SK-N-DZ (cell line): Measurements from ENCODE around the gene TRABD2B.

Source experiments
- DNase-seq: peaks from one replicate; pipeline ENCODE4 v3.0.0-alpha.2; 2015; ENCODE audit warnings: low spot score

Gene TRABD2B

DNA sequence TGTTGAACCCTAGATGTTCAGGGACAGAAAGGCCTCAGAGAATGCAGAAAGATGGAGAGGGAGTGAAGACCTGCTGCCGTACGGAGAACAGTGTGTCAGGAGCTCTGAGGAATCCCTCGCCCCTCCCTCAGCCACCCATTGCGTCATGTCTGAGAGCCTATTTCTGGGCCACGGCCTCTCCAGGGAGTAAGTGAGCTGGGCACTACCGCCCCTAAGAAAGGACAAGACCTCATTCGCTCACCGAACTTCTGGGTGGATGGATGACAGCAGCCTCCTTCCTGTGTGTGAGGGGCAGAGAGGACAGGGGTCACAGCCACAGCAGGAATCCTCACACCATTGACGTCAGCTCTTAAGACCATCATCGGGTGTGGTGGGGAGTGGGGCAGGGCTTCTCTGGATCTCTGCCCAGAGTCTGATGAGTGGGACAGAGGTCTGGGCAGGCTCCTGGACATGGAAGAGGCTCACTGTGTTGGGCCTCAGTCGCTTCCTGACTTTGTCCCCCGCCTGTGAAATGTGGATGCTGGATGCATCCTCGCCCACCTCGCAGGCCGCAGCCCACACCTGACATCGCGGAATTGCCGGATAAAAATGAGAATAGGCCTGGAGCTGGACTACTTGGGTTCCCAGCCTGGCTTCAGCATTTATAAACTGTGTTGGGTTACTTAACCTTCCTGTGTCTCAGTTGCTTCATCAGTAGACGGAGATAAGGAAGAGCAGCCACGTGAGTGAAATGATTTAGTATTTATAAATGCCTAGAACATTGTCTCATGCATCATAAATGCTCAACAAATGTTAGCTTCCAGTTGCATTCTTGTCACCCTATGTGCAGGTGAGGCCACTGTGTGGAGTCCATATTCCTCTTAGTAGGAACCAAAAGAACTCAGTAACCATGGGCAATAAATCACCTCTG lies 238.6 kb downstream of the TRABD2B start:
- DNase-seq = no peak

DNA sequence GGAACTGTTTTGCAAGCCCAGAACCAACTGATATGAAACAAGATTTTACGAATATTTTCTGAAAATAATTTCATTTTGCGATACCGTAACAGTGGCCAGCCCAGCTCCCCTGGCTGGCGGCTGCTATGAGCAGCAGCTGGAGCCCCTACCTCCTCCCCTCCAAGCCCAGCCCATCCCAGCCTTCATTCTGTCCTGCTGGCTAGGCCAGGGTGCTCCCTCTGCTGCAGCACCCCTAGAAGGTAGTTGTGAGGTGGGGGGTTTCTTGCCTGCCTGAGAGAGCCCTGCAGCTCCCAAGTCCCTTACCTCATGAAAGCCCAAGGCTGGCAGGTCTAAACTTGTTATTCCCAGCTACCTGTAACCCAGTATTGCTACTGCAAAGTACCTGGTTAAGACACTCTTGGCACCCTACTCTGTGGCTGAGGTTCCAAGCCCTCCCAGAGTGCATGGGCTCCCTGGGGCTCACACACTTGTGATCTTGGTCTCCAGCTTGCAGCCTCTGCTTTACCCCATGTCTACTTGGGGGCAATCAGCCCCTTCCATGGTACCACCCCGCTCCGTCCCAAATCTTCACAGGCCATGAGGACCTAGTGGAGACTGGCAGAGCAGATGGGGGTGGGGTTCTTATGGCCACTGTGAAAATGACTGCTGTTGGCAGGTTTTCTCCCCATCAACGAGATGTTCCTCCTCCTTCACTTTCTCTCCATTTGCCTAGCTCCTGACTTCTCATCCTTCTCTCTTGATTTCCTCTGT lies 239.8 kb downstream of the TRABD2B start:
- DNase-seq = no peak

DNA sequence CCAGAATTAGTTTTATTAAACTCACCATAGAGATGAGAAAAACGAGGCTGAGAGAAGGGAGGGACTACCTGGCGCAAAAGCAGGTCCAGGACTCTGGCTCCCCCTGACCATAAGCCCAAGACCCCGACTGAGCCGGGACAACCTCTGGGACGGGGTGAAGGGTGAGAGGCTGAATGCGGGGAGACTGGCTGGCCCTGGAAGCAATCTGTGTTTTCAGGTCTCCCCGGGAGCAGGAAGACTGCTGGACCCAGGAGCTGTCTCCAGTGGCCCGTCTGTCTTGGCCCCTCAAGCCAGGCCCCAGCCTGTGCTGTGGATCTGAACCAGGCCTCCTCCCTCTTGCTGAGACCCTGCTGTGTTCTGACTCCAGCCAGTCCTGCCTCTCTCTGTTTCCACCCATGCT lies 240.8 kb downstream of the TRABD2B start:
- DNase-seq = no peak

DNA sequence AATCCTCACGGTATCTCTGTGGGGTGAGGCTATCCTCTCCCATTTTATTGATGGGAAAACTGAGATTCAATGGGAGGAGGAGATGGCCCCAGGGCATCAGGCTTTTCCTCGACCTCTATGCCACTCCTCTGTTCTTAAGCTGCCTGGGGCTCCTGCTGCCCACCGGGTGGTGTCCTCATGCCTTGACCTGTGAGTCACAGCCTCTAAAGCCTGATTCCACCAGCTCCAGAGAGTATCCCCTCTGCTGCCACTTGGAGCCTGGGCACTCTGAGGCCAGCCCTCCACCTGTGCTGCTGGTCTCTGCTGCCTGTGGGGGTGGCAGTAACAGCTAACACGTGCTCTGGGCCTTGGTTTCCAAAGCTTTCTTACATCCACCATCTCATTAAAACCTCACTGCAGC lies 241.2 kb downstream of the TRABD2B start:
- no peak for DNase-seq

DNA sequence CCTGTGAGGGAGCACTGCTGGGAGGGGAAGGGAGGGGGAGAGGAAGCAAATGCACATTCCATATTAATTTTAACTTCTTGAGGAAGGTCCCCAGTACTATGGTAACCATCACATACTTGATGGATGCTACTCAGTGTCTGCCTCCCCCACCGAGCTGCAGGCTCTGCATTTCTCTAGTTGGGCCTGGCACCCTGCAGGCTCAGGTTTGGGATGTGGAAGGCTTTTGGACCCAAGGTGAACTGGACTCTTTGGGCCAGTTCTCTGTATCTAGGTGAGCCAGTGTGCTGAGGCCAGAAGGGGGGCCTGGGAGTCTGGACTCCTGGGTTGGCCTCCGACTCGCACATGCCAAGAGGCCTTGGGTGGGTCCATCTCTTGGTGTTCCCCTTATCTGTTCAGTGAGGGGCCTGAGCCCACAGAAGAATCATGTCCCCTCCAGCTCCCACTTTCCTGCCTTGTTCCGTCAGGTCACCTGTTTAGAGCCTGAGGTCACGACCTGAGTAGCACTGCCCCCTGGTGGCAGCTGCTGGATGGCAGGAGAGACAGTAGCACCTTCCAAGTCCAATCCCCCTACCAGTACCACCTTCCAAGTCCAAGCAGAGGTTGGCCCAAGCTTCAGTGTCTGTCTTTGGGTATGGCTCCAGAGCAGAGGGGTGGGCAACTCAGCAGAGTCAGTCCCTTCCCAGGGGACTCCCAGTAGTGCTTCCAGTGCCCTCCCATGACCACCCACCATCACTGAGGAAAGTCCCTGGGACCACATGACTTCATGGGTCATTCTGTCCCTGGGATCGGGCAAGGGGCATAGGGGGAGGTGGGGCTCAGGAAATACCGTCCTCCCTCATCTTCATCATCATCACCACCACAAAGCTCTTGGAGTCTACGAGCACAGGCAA lies 241.8 kb downstream of the TRABD2B start:
- no peak for DNase-seq

DNA sequence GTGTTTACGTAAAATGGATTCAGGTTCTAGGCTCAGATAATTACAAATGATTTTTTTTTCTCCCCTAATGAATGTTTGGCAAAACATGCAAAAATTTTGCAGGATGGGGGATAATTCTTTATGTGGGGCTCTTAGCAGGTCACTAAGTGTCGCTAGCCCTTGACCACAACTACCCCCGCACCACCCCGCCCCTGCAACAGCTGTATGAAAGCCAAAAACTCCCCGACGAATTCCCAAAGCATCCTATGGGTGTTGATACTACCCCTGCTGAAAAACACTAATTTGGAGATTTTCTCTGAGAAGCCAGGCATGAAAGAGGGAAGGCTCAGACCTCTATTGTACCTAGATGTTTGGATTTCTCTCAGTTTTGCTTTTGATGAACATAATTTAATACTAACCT lies 243.0 kb downstream of the TRABD2B start:
- DNase-seq = no peak

DNA sequence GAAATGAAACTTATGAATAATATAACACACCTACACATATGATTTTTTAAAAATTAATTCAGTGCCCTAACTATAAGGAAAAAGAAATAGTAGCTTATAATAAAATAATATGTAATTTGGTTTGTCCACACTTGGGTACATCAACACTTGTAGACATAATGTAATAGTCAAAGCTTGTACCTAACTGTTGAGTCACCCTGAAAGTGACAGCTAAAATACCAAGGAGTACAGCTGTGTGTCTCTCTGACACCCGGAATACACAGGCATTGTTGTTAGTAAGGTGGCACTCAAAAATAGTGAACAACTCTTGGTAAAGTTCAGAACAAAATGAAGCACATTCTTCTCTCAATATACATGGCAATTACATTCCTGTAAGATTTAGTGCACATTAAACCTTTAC lies 243.4 kb downstream of the TRABD2B start:
- no peak for DNase-seq

DNA sequence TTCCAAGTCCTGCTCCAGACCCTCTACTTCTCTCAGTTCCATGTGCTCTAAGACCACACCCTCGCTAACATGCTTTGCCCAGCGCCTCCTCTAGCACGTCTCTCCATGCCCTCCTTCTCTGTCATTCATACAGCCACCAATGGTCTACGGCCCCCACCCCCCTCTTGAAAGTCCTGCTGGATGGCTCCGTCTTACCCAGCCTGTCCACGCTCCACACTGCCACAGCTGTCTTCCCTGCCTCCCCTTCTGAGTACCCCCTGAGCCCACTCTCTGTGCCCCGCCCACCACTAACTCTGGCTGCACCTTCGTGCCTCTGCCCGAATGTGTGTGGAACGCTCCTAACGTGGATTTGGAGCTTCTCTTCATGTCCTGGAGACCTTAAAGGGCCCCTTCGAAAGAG lies 244.6 kb downstream of the TRABD2B start:
- DNase-seq = no peak

DNA sequence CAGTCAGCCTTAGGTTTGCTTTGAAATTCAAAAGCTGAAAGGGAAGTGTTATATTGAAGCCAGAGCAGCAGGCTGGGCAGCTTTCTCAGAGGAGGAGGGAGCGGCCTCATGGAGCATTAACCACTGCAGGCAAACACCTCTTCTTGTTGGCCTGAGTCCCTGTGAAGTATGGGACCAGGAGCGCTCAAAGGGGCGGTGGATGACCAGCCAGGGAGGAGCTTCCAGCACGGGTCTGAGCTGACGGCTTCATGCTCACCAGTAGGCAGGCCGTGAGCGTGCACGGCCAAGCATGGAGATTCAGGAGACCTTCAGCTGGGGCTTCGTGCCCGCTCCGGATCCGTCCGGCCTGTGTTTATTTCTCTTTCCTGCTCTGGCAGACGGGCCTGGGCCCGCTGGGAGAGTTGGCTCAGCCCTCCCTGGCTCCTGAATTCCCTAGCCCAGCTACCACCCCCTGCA lies 245.2 kb downstream of the TRABD2B start:
- DNase-seq = no peak

DNA sequence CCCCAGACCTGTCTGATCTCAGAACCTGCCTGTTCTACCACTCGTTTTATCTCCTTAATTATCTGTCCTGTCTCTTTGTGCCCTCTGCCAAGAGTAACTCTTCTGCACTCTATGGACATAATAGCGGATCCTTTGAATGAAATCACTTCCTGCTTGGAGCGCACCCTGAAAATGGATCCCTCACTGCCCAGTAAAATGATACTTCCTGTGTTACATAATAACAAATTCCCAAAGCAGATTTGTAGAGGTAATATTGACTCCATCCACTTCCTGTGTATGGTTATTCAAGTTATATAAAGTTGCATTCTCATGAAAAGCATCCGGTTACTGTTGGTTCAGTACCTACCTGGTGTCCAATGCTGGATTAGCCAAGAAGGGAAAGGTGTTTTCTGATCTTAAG lies 246.0 kb downstream of the TRABD2B start:
- DNase-seq = no peak

DNA sequence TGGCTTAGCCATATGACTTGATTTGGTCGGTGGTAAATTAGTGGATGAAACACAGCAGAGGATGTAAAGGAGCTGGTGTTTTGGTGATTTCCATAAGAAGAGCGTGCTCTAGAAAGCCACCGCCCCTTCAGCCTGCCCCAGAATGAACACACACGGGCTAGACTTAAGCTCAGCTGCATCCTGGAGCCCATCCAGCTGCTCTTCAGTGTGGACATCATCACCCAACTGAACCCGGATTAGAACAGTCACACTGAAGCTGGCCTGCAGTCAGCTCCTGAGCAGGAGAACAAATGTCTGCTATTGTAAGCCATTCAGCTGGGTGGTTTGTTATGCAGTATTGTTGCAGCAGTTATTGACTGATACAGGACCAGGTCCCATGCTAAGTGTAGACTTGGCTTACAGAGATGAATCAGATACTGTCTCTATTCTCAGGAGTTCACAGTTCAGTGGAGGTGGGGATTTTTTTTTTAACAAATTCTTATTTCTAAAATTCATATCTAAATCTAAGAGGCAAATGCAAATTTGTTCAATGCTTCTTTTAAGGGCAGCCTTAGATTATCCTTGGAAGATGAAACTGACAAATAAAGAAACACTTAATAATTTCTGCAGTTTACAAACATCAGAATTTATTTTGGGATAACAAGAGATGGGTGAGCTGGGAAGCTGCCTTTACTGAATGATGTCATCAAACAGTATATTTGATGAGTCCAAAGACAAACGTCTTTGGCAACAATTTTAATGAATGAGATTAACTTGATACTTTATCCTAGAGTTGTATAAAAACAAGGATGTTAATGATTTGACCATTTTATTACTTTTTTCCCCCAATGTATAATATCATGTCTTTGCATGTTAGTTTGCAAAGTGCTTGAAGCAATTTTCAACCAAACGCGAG lies 251.2 kb downstream of the TRABD2B start:
- DNase-seq = no peak

DNA sequence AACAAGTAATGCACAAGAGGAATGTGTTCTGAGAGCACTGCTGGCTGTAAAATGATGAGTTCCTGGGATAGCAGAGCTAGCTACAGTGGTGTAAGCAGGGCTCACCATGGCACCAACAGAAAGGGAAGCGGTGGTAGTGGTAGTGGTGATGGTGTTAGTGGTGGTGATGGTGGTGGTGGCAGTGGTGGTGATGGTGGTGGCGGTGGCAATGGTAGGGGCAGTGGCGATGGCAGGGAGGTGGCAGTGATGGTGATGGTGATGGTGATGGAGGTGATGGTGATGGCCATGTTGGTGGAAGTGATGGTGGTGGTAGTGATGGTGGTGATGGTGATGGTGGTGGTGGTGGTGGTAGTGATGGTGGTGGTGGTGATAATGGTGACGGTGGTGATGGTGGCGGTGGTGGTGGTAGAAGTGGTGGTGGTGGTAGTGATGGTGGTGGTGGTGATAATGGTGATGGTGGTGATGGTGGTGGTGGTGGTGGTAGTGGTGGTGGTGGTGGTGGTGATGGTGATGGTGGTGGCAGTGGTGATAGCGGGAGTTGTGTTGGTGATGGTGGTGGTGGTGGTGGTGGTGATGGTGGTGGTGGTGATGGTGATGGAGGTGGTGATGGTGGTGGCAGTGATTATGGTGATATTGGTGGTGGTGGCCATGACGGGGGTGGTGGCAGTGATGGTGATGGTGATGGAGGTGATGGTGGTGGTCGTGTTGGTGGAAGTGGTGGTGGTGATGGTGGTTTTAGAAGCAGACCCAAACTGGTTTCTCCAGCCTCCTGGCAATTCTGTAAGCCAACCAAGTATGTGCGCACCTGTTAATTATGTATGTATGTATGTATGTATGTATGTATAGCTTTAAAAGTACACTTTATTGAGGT lies 254.1 kb downstream of the TRABD2B start:
- DNase-seq = no peak

DNA sequence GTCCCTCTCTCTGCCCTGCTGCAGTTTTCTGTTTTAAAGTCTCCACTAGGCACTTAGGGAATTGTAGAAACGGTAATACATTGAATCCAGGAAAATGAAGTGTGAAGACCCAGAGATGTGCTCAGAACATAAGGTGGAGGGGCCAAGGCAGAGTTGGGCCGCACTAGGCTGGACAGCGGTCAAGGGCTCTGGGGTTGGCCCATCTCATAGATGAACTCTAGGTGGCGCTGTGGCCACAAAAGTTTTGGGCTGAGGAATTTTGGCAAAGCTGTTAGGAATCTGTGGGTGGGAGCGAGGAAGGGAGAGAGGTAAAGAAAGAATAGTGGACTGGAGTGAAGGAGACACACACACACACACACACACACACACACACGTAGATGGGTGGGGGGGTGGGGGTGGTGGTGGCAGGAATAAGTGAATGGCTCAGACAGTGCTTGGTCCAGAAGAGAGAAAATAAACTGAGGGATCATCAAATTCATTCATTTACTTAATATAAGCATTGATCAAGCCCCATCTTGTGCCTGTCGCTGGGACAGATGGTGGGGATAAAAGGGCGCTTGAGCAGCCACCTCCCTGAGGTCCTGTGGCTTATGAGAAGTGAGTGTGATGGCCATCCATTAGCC lies 258.5 kb downstream of the TRABD2B start:
- peak; percentile 39 for DNase-seq

DNA sequence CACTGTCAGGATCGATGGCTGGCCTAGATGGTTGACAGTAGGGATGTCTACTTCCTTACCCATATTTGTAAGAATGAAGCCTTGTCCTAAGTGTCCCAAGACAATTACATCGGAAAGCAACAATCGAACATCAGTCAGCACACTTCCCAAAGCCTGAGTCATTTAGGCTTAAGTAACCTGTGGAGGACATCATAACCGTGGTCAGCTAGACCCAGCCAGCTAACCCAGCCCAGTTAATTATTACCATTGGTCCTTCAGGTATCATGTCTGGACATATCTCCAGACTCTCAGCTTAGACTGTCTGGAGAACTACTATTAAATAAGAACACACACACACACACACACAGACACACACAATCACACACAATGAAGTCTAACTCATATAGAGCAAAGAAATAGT lies 264.7 kb downstream of the TRABD2B start:
- no peak for DNase-seq

DNA sequence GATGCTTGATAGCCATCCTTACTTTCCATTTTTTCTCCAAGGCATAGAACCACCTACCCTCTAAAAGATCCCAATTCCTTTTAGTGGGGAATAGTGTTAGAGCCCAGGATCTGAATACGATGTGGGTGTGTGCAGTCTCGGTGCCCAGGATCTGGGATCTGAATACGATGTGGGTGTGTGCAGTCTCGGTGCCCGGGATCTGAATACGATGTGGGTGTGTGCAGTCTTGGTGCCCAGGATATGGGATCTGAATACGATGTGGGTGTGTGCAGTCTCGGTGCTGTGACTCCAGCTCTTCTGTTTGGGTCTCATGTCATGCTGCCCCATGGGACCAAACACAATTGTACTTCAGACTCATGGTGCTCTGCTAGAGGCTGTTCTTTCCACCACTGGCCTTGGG lies 265.5 kb downstream of the TRABD2B start:
- DNase-seq = no peak

DNA sequence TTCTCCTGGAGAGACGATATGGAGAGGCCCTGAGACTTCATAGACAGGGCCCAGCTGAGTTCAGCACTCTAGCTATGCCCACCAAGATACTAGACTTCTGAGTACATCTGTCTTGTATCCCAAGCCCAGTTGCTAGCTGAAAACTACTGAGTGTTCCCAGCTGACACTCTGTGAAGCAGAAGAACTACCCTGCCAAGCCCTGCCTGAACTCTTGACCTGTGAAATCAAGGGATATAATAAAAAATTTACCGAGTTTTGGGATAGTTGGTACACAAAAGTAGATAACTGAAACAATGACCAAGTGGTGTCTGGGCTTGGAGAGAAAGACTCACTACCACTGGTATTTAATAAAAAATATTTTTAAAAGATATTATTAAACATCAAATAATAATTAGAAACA lies 267.5 kb downstream of the TRABD2B start:
- no peak for DNase-seq

DNA sequence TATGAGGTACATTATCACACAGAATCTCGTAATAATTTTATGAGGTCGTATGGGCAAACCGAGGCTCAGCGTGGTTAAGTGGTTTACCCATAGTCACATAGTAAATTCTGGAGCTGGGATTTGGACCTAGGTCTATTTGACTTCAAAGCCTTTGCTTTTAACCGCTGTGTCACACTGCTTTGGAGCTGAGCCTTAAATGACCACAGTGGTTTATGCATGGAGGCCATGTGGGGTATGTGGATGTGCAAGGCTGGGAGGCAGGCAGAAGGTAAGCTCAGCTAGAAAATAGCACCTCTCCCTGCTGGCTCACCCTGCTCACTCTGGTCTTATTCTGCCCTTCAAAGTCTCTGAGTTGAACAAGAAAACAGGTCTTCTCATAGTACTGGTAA lies 269.5 kb downstream of the TRABD2B start:
- no peak for DNase-seq

DNA sequence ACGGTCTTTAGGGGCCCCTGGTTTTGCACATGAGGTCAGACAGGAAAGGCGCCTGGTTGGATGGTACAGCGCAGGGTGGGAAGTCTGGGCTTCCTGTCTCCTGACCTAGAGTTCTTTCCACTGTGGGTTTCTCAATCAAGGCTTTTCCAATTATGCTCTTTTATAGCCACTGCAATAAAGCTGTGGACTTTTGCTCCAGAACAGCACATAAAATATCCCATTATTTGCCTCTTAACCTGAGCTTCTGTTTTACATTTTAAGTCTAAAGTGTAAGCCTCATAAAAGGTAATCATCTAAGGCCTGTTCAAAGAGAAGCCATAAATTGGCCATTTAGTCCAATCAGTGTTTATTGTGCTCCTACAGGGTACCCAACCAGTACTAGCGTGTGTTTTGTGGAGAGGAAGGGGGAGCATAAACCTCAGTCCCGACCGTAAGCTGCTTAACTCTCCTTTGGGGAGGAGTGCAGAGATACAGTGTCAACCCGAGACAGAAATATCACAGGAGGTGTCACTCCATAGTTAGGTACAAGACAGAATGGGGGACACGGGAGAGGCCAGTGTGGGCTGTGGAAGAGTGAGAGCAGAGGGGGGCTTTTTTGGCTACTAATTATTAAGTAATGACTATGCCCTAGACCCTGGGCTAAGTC lies 270.0 kb downstream of the TRABD2B start:
- DNase-seq = no peak
